SW 1271 (cell line): ENCODE data around the gene SBF2.
"Not testable (repeated sequence)": the region's sequence is repeated elsewhere in the genome, so short reads cannot be mapped to it uniquely, and the experiment has no call there.

ENCODE experiments used
- DNase-seq, 2 experiments: peaks; one replicate each; lab custom pipeline; 2025; lab: John Stamatoyannopoulos, UW

The SBF2 gene

DNA sequence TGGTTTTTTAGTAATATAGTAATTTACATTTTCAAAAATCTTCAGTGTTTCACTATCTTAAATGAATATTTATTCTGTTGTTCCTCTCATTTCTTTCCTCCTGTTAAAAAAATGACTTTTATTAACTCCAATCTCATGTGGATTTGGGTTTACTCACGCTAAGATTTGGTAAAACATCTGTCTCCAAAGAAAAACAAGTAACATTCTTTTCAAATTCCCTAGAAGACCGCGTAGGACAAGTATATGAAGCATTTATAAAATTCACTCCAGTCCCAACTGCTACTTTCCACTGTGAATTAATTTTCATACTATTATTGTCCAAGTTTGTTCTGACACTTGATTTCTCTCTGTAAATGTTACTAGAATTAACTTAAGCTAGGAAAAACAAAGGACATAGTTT lies 26.2 kb downstream of the SBF2 start:
- DNase-seq: no peak

DNA sequence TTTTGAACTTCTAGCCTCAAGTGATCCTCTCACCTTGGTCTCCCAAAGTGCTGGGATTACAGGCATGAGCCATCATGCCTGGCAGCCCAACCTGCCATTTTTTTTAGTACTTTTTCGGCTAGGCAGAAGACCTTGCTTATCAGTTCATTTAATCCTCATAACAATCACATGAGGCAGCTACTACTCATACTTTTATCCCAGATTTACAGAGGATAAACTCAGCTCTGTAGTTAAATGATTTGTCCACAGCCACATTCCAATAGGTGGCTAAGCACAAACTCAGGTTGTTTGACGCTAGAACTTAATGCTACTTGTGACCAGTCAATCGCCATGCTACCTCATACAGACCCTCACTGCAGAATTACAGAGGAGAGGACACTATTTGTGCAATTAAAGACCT lies 28.1 kb downstream of the SBF2 start:
- no peak for DNase-seq

- DNase-seq: not testable (repeated sequence)
Observed at GRCh38 chr11:10264716-10265115, 29.3 kb downstream of the SBF2 start.

GRCh38 chr11:10263929-10264328 lies 30.1 kb downstream of the SBF2 start:
- DNase-seq: peak in 1 of 2 experiments; percentile 8

DNA sequence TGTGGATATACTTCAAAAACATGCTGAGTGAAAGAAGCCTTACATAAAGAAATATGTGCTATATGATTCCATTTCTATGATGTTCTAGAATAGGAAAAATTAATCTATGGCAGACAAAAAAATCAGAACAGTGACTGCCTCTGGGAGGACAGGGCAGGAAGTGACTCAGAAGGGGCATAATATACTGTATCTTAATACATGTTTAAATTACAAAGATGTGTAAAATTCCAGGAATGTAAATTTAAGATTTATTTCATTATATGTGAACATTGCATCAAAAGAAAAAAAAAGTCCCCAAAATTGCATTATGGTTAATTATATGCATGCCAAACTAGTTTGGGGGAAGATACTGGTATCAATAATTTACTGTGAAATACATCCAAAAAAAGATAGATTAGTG lies 32.2 kb downstream of the SBF2 start:
- DNase-seq: no peak

DNA sequence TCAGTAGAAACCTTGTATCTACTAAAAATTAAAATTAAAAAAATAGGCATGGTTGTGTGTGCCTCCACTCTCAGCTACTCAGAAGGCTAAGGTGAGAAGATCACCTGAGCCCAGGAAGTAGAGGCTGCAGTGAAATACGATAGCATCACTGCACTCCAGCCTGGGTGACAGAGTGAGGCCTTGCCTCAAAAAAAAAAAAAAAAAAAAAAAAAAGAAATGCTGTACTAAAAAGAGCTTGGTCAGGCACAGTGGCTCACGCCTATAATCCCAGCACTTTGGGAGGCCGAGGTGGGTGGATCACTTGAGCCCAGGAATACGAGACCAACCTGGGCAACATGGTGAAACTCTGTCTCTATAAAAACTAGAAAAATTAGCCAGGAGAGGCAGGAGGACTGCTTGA lies 36.5 kb downstream of the SBF2 start:
- no peak for DNase-seq

DNA sequence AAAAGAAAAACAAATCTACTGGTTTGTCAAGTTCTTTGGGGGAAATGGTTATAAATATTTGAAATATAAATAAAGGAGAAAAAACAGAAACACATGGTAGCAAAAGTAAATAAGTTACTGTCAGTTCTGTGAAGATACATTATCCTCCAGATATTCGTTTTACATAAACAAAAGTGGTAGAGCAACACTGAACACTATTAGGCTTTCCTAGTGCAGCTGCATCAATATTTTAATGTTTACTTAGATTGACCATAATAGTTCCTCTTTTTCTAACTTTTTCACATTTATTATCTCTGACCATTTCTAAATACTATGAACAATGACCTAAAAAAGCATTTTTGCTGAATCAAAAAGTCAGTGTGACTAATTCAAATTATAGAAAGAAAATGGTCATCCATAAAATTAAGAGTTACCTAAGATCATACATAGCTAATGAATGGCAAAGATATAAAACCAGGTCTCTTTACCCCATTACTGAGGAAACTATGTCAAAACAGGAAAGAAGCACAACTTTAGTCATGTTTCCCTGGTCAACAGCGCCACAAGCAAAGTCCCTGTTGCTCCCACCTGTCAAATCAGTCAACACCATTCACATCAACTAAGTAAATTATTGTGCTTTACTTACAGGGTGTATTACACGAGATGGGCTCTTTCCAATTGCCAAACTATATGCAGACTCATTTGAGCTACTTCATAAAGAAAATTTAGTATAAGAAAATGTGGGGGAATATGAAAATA lies 38.5 kb downstream of the SBF2 start:
- DNase-seq: no peak

GRCh38 chr11:10249448-10250131 lies 44.4 kb downstream of the SBF2 start:
- peak in 1 of 2 experiments; percentile 8 for DNase-seq

DNA sequence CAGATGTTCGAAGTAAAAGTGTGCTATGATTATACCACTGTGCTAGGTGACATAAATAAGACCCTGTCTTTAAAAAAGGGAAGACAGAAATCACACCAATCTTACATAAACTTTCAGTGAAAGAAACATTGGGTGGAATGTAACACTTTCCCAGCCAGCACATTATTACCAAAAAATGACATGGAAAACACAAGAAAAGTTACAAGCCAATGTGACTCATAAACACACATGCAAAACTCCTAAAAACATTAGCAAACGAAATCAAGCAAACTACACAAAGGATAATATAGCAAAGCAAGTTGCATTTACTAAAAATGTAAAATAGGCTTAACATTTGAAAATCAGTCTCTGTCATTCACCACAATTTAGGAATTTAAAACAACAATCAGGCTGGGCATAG lies 47.0 kb downstream of the SBF2 start:
- no peak for DNase-seq

GRCh38 chr11:10243896-10244575 lies 50.0 kb downstream of the SBF2 start:
- DNase-seq: no peak

DNA sequence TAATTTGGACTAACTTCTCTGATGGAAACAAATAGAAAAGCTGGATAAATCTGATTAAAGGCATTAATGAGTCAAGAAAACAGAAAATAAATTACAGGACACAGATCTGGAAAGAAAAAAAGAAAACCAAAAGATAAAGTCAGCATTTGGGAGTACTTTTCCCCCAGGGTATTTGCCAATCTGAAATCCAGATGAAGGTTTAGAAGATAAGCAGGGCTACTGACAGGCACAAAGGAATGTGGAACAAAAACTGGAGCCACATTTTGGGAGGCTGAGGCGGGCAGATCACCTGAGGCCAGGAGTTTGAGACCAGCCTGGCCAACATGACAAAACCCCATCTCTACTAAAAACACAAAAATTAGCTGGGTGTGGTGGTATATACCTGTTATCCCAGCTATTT lies 57.2 kb downstream of the SBF2 start:
- no peak for DNase-seq

GRCh38 chr11:10233581-10233980 lies 60.4 kb downstream of the SBF2 start:
- no peak for DNase-seq

DNA sequence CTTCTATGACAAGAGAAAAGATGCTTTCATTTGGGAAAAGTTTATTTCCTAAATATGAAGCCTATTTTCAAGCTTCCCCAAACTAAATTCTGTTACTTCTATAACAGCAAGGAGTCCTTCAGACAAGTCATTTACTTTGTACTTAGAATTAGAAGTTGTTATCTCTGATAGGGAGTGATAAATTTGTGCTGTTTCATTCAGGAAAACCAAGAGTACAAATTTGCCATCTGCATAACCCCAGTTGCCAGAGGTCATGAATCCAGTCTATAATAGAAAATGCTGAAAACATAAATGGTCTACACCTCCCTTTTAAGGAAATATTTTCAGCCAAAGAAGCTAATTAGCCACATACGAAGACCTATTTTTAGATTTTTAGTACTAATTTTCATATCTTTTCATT lies 61.3 kb downstream of the SBF2 start:
- DNase-seq: no peak

DNA sequence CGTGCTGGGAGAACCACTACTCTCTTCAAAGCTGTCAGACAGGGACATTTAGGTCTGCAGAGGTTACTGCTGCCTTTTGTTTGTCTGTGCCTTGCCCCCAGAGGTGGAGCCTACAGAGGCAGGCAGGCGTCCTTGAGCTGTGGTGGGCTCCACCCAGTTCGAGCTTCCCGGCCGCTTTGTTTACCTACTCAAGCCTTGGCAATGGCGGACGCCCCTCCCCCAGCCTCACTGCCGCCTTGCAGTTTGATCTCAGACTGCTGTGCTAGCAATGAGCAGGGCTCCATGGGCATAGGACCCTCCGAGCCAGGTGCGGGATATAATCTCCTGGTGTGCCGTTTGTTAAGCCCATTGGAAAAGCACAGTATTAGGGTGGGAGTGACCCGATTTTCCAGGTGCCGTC lies 62.2 kb downstream of the SBF2 start:
- not testable (repeated sequence) for DNase-seq

DNA sequence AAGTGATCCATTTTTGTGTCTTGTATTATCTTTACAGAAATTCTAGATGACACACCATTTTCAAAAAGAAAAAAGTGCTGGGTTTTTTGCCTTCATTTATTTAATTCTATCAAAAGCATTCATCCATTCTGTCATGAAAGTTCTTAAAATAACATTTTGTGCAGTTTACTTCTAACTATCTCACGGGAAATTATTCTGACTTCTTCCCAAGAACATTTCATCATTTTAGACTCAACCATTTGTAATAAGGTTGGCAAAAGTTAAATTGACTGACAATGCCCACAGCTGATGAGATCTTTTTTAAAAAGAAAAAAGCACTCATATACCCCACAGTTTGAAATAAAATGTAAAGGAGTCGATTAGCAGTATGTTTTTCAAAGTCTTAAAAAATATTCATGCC lies 68.5 kb downstream of the SBF2 start:
- DNase-seq: no peak

GRCh38 chr11:10222399-10222798 lies 71.6 kb downstream of the SBF2 start:
- no peak for DNase-seq

- no peak for DNase-seq
Observed at GRCh38 chr11:10221342-10221741, 72.7 kb downstream of the SBF2 start.

GRCh38 chr11:10211470-10211869 lies 82.5 kb downstream of the SBF2 start:
- DNase-seq: no peak

- no peak for DNase-seq
Observed at GRCh38 chr11:10209326-10209725, 84.7 kb downstream of the SBF2 start.

- DNase-seq: peak in 1 of 2 experiments; percentile 52
Observed at GRCh38 chr11:10208131-10208575, 85.9 kb downstream of the SBF2 start.

DNA sequence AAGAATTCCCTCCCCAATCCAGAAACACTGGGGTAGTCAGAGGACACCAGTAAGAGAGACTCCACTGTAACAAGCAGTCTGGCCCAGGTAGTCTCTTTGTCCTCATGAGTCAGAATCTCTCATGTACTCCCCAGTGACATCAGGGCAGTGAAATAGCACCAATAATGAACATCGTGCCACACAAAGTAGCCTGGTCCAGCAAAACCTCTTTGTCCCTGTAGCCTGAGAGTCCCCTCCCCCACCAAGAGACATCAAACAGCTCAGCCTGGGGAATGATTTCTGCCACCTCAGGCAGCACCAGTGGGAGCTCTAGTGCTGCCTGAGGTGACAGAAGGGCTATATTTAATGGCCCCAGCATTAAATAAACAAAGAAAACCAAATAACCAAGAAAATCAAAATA lies 88.1 kb downstream of the SBF2 start:
- no peak for DNase-seq

GRCh38 chr11:10204021-10204420 lies 90.0 kb downstream of the SBF2 start:
- DNase-seq: peak in 1 of 2 experiments; percentile 20

DNA sequence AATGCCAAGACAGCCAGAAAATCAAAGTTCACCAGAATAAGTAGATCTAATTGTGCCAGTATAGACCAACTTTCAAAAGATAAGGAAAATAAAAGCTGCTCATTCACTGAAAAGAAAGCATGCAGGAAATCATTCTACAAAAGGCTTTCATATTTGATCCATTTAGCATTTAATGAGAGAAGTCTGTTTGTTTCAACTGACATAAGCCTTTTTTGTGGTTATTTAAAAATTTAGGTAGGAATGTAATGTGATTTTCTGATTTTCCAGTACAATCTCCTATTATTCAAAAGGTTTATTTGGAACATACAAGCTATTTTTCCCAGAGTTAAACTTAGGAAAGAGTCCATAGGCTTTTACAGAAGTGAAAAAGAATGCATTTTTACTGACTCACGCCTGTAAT lies 92.7 kb downstream of the SBF2 start:
- no peak for DNase-seq
